NT2/D1 (cell line): ENCODE measurements around the gene SLC20A1.

Experiments used
- SUZ12 ChIP-seq: IDR thresholded peaks from 2 replicates; pipeline ENCODE4 v1.6.1; 2011; ENCODE audit not compliant: insufficient read length, insufficient read depth; ENCODE audit errors: extremely low read depth
- YY1 ChIP-seq: IDR thresholded peaks from 2 replicates; pipeline ENCODE4 v1.6.1; 2011; ENCODE audit not compliant: insufficient read length, insufficient read depth

- no peak for TF ChIP-seq SUZ12
- TF ChIP-seq YY1 = no peak
Measured at GRCh38 chr2:112597537-112598322, 48.0 kb upstream of the SLC20A1 start.
